Neural cell (in vitro differentiated cells): ENCODE measurements around the gene DRD4. TPM values are rescaled to one million over a fixed set of nuclear protein-coding genes. Genes with fewer than 3 reads are reported as not detected.

ENCODE experiments used
- H2AFZ ChIP-seq: fragments of 200-600, 300-800 bp; sonication (generic), shearing (Covaris generic); 2 replicates; pipeline ENCODE4 v1.6.0; 2014; ENCODE audit warnings: low read depth, mild to moderate bottlenecking, antibody characterized with exemption, low read length, moderate library complexity
- H3F3A ChIP-seq: fragments of 200-600 bp; shearing (Covaris generic); 2 replicates; pipeline ENCODE4 v1.6.1; 2016; ENCODE audit warnings: mild to moderate bottlenecking, moderate library complexity, mixed read lengths, antibody characterized with exemption, low read length; ENCODE audit not compliant: insufficient read depth, poor library complexity, severe bottlenecking
- H3K27ac ChIP-seq: fragments of 200-600, 300-800 bp; sonication (generic), shearing (Covaris generic); 2 replicates; pipeline ENCODE4 v1.5.1; 2014; ENCODE audit warnings: mild to moderate bottlenecking, low read length, moderate library complexity
- H3K27me3 ChIP-seq: fragments of 300-800, 200-600 bp; sonication (generic), shearing (Covaris generic); 2 replicates; pipeline ENCODE4 v1.6.0; 2014; ENCODE audit warnings: mild to moderate bottlenecking, low read depth, low read length, moderate library complexity; ENCODE audit not compliant: insufficient read depth
- H3K36me3 ChIP-seq: fragments of 300-800, 200-600 bp; sonication (generic), shearing (Covaris generic); 2 replicates; pipeline ENCODE4 v1.5.1; 2014; ENCODE audit warnings: mild to moderate bottlenecking, antibody characterized with exemption, low read length, moderate library complexity; ENCODE audit not compliant: insufficient read depth
- H3K4me2 ChIP-seq: fragments of 300-800, 200-600 bp; sonication (generic), shearing (Covaris generic); 2 replicates; pipeline ENCODE4 v1.6.0; 2014; ENCODE audit warnings: mild to moderate bottlenecking, low read length
- H3K4me3 ChIP-seq: fragments of 300-800, 200-600 bp; sonication (generic), shearing (Covaris generic); 2 replicates; pipeline ENCODE4 v1.5.1; 2014; ENCODE audit warnings: mild to moderate bottlenecking, low read length, moderate library complexity
- H3K79me2 ChIP-seq: fragments of 200-600 bp; shearing (Covaris generic); replicated peaks from 2 replicates; pipeline ENCODE4 v1.6.0; 2014; ENCODE audit warnings: mild to moderate bottlenecking, low read length, moderate library complexity; ENCODE audit not compliant: insufficient read depth
- H3K9ac ChIP-seq: fragments of 300-800, 200-600 bp; sonication (generic), shearing (Covaris generic); 2 replicates; pipeline ENCODE4 v1.6.1; 2016; ENCODE audit warnings: mild to moderate bottlenecking, low read length, mixed read lengths
- H3K9me2 ChIP-seq: fragments of 200-600 bp; shearing (Covaris generic); 2 replicates; pipeline ENCODE4 v1.6.1; 2016; ENCODE audit warnings: mild to moderate bottlenecking, low read length, mixed read lengths; ENCODE audit not compliant: insufficient read depth
- H3K9me3 ChIP-seq: fragments of 200-600, 300-800 bp; sonication (generic), shearing (Covaris generic); 2 replicates; pipeline ENCODE4 v1.6.1; 2016; ENCODE audit warnings: mild to moderate bottlenecking, mixed run types, low read length, moderate library complexity, mixed read lengths
- H4K20me1 ChIP-seq: fragments of 200-600 bp; shearing (Covaris generic); 2 replicates; pipeline ENCODE4 v1.6.1; 2016; ENCODE audit warnings: mild to moderate bottlenecking, mixed run types; ENCODE audit not compliant: insufficient read depth
- CTCF ChIP-seq: fragments of 450-650 bp; IDR thresholded peaks from 2 replicates; pipeline ENCODE4 v1.5.1; 2014; ENCODE audit warnings: antibody characterized with exemption, mild to moderate bottlenecking, moderate library complexity; ENCODE audit not compliant: poor library complexity, severe bottlenecking
- EP300 ChIP-seq: fragments of 450-650 bp; conservative IDR thresholded peaks from 2 replicates; pipeline ENCODE4 v1.6.1; 2014; ENCODE audit warnings: antibody characterized with exemption, mild to moderate bottlenecking, moderate library complexity; ENCODE audit not compliant: poor library complexity, severe bottlenecking
- EZH2 ChIP-seq: fragments of 200-600, 300-800 bp; shearing (Covaris generic), sonication (generic); IDR thresholded peaks from 2 replicates; pipeline ENCODE4 v1.6.1; 2014; ENCODE audit warnings: antibody characterized with exemption, low read length, borderline replicate concordance, mild to moderate bottlenecking; ENCODE audit not compliant: insufficient read depth, poor library complexity, severe bottlenecking
- MXI1 ChIP-seq: fragments of 450-650 bp; conservative IDR thresholded peaks from 2 replicates; pipeline ENCODE4 v1.6.1; 2014; ENCODE audit warnings: antibody characterized with exemption, mild to moderate bottlenecking; ENCODE audit not compliant: poor library complexity, severe bottlenecking
- POLR2AphosphoS5 ChIP-seq: IDR thresholded peaks from 2 replicates; pipeline ENCODE4 v1.6.1; 2012
- RAD21 ChIP-seq: fragments of 450-650 bp; conservative IDR thresholded peaks from 2 replicates; pipeline ENCODE4 v1.6.1; 2014; ENCODE audit warnings: antibody characterized with exemption, mild to moderate bottlenecking, moderate library complexity
- REST ChIP-seq: IDR thresholded peaks from 2 replicates; pipeline ENCODE4 v1.6.1; 2012; ENCODE audit warnings: borderline replicate concordance
- SMC3 ChIP-seq: fragments of 450-650 bp; conservative IDR thresholded peaks from 2 replicates; pipeline ENCODE4 v1.6.1; 2014; ENCODE audit warnings: antibody characterized with exemption, mild to moderate bottlenecking, moderate library complexity; ENCODE audit not compliant: poor library complexity
- TAF1 ChIP-seq: IDR thresholded peaks from 2 replicates; pipeline ENCODE4 v1.6.1; 2012; ENCODE audit warnings: low read depth
- polyA plus RNA-seq: library from polyadenylated mRNA; depleted of rRNA; stranded (reverse); fragments of >200 nt; gene quantifications from 2 replicates; pipeline ENCODE4 v1.2.3, GENCODE V29; 2014

DRD4 gene
- polyA plus RNA-seq, 1 donor from 2014 or later, result not detected

- no peaks in the 10 kb centered on the region for H3K9me2 ChIP-seq
- no peak overlapping the region for H3K27ac ChIP-seq
- H3K36me3 ChIP-seq, result peaks cover 8% of the 10 kb centered on the region
- H3K9me3 ChIP-seq, result no peaks in the 10 kb centered on the region
- no peak overlapping the region for H3K4me2 ChIP-seq
- H3K79me2 ChIP-seq, result no peaks in the 10 kb centered on the region
- H3K4me3 ChIP-seq, result no peak overlapping the region
- no peak overlapping the region for H2AFZ ChIP-seq
- no peaks in the 10 kb centered on the region for H4K20me1 ChIP-seq
- no peaks in the 10 kb centered on the region for H3F3A ChIP-seq
- no peak for TF ChIP-seq TAF1
- no peak for TF ChIP-seq SMC3
- TF ChIP-seq MXI1, result no peak
- TF ChIP-seq RAD21, result no peak
- TF ChIP-seq CTCF, result no peak
- TF ChIP-seq POLR2AphosphoS5, result no peak
- TF ChIP-seq EP300, result no peak
- no peak for TF ChIP-seq REST
- no peak for TF ChIP-seq EZH2
- H3K27me3 ChIP-seq, result no peaks in the 10 kb centered on the region
- H3K9ac ChIP-seq, result no peak overlapping the region
These were observed 43.9 kb downstream of the DRD4 start for GRCh38 chr11:680970-681369.

GRCh38 chr11:686451-687243 is 49.6 kb downstream of the DRD4 start:
- no peaks in the 10 kb centered on the region for H3K79me2 ChIP-seq
- no peaks in the 10 kb centered on the region for H3K36me3 ChIP-seq
- TF ChIP-seq EP300 (no peak), EZH2 (no peak), POLR2AphosphoS5 (no peak), SMC3 (no peak), MXI1 (no peak), RAD21 (no peak), CTCF (no peak), REST (no peak), TAF1 (no peak)

More at GRCh38 chr11:686451-687243, 49.6 kb downstream of the DRD4 start:
- no peak overlapping the region for H3K27ac ChIP-seq
- no peaks in the 10 kb centered on the region for H3K27me3 ChIP-seq
- H4K20me1 ChIP-seq, result no peaks in the 10 kb centered on the region
- H3K4me2 ChIP-seq, result no peak overlapping the region
- H3F3A ChIP-seq, result no peaks in the 10 kb centered on the region
- no peak overlapping the region for H3K4me3 ChIP-seq
- H3K9me2 ChIP-seq, result no peaks in the 10 kb centered on the region
- H3K9me3 ChIP-seq, result no peaks in the 10 kb centered on the region
- H2AFZ ChIP-seq, result no peak overlapping the region
- H3K9ac ChIP-seq, result no peak overlapping the region
